Measurements from ENCODE around the gene PACSIN2. TPM values are rescaled to one million over a fixed set of nuclear protein-coding genes. Genes with fewer than 3 reads are reported as not detected.

PACSIN2 gene
- total and polyA plus RNA-seq, 8 donors = 63.4 to 149 (median 66.2) TPM

- ATAC-seq = no peak
- TF ChIP-seq, protein P1, sequence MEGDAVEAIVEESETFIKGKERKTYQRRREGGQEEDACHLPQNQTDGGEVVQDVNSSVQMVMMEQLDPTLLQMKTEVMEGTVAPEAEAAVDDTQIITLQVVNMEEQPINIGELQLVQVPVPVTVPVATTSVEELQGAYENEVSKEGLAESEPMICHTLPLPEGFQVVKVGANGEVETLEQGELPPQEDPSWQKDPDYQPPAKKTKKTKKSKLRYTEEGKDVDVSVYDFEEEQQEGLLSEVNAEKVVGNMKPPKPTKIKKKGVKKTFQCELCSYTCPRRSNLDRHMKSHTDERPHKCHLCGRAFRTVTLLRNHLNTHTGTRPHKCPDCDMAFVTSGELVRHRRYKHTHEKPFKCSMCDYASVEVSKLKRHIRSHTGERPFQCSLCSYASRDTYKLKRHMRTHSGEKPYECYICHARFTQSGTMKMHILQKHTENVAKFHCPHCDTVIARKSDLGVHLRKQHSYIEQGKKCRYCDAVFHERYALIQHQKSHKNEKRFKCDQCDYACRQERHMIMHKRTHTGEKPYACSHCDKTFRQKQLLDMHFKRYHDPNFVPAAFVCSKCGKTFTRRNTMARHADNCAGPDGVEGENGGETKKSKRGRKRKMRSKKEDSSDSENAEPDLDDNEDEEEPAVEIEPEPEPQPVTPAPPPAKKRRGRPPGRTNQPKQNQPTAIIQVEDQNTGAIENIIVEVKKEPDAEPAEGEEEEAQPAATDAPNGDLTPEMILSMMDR (IDR thresholded peaks at IDR 0.05) = no peak
- Histone ChIP-seq H3K27ac (no peak overlapping the region), H3K4me1 (peaks cover 37 to 82% of the 10 kb centered on the region in 2 donors), H3K27me3 (no peaks in the 10 kb centered on the region), H3K4me3 (no peak overlapping the region), H3K9me3 (no peaks in the 10 kb centered on the region), H3K36me3 (no peaks in the 10 kb centered on the region)
- intact Hi-C loops (cut with DNase I) = no loop called here
- no peak for DNase-seq
These were observed 72.6 kb downstream of the PACSIN2 start for GRCh38 chr22:42942351-42942750.

- intact Hi-C loops (cut with DNase I) = no loop called here
- peak; percentile 72 for ATAC-seq
These were observed 74.9 kb downstream of the PACSIN2 start for GRCh38 chr22:42939941-42940653.

DNA sequence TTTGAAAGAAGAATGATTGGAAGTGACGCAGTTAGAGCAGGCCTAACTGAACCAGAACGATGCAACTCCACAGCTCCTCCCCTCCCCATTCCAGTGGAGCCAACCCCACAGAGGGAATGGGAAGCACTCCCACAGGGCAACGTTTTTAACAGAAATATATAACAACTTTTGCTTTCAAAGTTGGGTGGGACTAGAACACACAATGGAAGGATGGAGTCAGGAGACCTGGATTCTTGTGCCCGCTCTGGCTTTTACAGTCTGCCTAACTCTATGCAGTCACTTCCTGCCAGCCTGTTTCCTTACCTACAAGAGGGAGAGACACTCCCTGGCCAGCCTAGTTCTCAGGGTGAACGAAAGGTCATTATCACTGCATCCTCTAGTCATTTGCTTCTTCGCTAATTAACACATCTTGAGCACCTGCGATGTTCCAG is 75.5 kb downstream of the PACSIN2 start:
- Histone ChIP-seq H3K27ac (peak overlapping the region; percentile 72 to 77), H3K4me1 (peaks cover 43 to 83% of the 10 kb centered on the region in 2 donors)
- intact Hi-C loops (cut with DNase I) = no loop called here

More at GRCh38 chr22:42939941-42940653, 74.9 kb downstream of the PACSIN2 start:
- peaks cover 38 to 82% of the 10 kb centered on the region in 2 donors for H3K4me1 ChIP-seq
- H3K36me3 ChIP-seq = no peaks in the 10 kb centered on the region
- no peak for DNase-seq
- no peaks in the 10 kb centered on the region for H3K27me3 ChIP-seq
- H3K9me3 ChIP-seq = no peaks in the 10 kb centered on the region
- TF ChIP-seq, protein P1 (IDR thresholded peaks at IDR 0.05) = no peak
- H3K4me3 ChIP-seq = no peak overlapping the region
- peak overlapping the region; percentile 72 to 77 for H3K27ac ChIP-seq

GRCh38 chr22:42938976-42939375 is 76.0 kb downstream of the PACSIN2 start:
- H3K4me1 ChIP-seq = peaks cover 48 to 83% of the 10 kb centered on the region in 2 donors
- H3K36me3 ChIP-seq = no peaks in the 10 kb centered on the region
- peak overlapping the region; percentile 72 to 77 for H3K27ac ChIP-seq
- TF ChIP-seq, protein P1 (IDR thresholded peaks at IDR 0.05) = no peak
- no peaks in the 10 kb centered on the region for H3K9me3 ChIP-seq
- ATAC-seq (no peak), DNase-seq (no peak)
- intact Hi-C loops (cut with DNase I) = no loop called here
- H3K4me3 ChIP-seq = no peak overlapping the region
- H3K27me3 ChIP-seq = no peaks in the 10 kb centered on the region

More for the DNA sequence above, 75.5 kb downstream of the PACSIN2 start:
- Histone ChIP-seq H3K9me3 (no peaks in the 10 kb centered on the region), H3K36me3 (no peaks in the 10 kb centered on the region), H3K27me3 (no peaks in the 10 kb centered on the region), H3K4me3 (no peak overlapping the region)
- ATAC-seq = peak; percentile 18
- TF ChIP-seq, protein P1 (IDR thresholded peaks at IDR 0.05) = no peak
- no peak for DNase-seq

DNA sequence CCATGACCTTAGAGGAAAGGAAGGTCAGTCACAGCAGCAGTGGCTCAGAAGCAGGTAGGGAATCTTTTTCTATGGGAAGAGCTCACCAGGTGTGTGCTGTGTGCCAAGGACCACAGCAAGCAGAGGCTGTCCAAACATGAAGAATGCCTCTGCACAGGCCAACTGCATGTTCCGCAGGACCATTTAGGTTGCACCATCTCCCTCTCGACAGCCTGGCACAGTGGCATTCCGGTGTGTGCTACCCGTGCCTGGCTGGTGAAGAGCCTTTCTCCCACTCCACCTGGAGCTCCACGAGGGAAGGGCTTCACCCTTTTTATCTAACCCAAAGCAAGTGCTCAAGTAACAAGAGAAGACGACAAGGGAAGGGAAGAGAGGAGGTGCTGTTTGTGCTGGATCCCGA is 76.5 kb downstream of the PACSIN2 start:
- no peak overlapping the region for H3K4me3 ChIP-seq
- peak overlapping the region; percentile 72 to 77 for H3K27ac ChIP-seq
- intact Hi-C loops (cut with DNase I) = no loop called here
- peaks cover 50 to 85% of the 10 kb centered on the region in 2 donors for H3K4me1 ChIP-seq
- TF ChIP-seq, protein P1 (IDR thresholded peaks at IDR 0.05) = no peak
- DNase-seq = no peak
- no peaks in the 10 kb centered on the region for H3K9me3 ChIP-seq
- no peaks in the 10 kb centered on the region for H3K27me3 ChIP-seq
- H3K36me3 ChIP-seq = no peaks in the 10 kb centered on the region
- ATAC-seq = peak; percentile 13

Measured in left lung (tissue), 10 donors.